Aorta (tissue), 5 donors: ENCODE data around the gene SMIM3. TPM values are rescaled to one million over a fixed set of nuclear protein-coding genes. Genes with fewer than 3 reads are reported as not detected.

Experiments used
- ATAC-seq: fragments of 200-7000 bp; cut with Tn5 transposase; one replicate; pipeline ENCODE4 v1.9.1; 2022; ENCODE audit warnings: moderate library complexity; ENCODE audit not compliant: low FRiP score
- DNase-seq, 2 donors: peaks; one replicate each; pipeline ENCODE4 v3.0.0-alpha.2; 2020
- H3K27ac ChIP-seq, 2 donors: one replicate each; pipeline ENCODE4 v1.5.1; 2013; ENCODE audit warnings: low read length in 2 of 2, mild to moderate bottlenecking in 2 of 2, moderate library complexity in 2 of 2, control low read depth in 1 of 2, inconsistent platforms in 1 of 2, low read depth in 1 of 2
- H3K27me3 ChIP-seq, 2 donors: one replicate each; pipeline ENCODE4 v1.6.1; 2013; ENCODE audit warnings: control low read depth in 1 of 2, low read length in 1 of 2, mild to moderate bottlenecking in 1 of 2, moderate library complexity in 1 of 2; ENCODE audit not compliant: insufficient read depth in 2 of 2, control insufficient read depth in 1 of 2
- H3K36me3 ChIP-seq, 2 donors: one replicate each; pipeline ENCODE4 v1.6.1; 2013; ENCODE audit warnings: control low read depth in 1 of 2, low read length in 1 of 2, mild to moderate bottlenecking in 1 of 2; ENCODE audit not compliant: insufficient read depth in 2 of 2, control insufficient read depth in 1 of 2
- H3K4me1 ChIP-seq, 2 donors: one replicate each; pipeline ENCODE4 v1.6.1; 2013; ENCODE audit warnings: low read length in 2 of 2, control low read depth in 1 of 2, mild to moderate bottlenecking in 1 of 2, moderate library complexity in 1 of 2; ENCODE audit not compliant: insufficient read depth in 2 of 2, control insufficient read depth in 1 of 2
- H3K4me3 ChIP-seq, 2 donors: one replicate each; pipeline ENCODE4 v1.5.1; 2013; ENCODE audit warnings: low read length in 2 of 2, control low read depth in 1 of 2, mild to moderate bottlenecking in 1 of 2
- H3K9me3 ChIP-seq: one replicate; pipeline ENCODE4 v1.6.1; 2013; ENCODE audit warnings: mild to moderate bottlenecking, low read length; ENCODE audit not compliant: control insufficient read depth
- WGBS, 2 donors: extraction: QIAGEN DNeasy Blood & Tissue Kit; methylation state at CpG; one replicate each; pipeline ENCODE4 v1.1.7; 2013; 5-methylcytosine and 5-hydroxymethylcytosine counted together
- intact Hi-C, 2 donors: fragments of 100-400 bp; cut with DNase I; formaldehyde crosslinking; loops; one replicate each; pipeline versions ENCODE4 v1.14.2 to v1.15.0; 2022
- polyA plus RNA-seq, 2 donors: library from polyadenylated mRNA; stranded (reverse); fragments of 200-250 nt; gene quantifications; one replicate each; pipeline ENCODE4 v1.2.3, GENCODE V29; 2013
- total RNA-seq, 2 donors: library from RNA; stranded (reverse); fragmentation: NEBNext Ultra II Directional; extraction: Animal tissue kit (Norgen Biotek cat#: 25700); gene quantifications; one replicate each; pipeline ENCODE4 v1.2.1, GENCODE V29; 2021
- donor health status: healthy with polysubstance abuse.
- donor health status: Bipolar disorder and iron deficiency.
- donor health status: DM: no; HTN: no; CAD: no.
- donor health status: DM: no; HTN: no; CAD: no.
- donor health status: DM: yes; HTN: yes; CAD: no.

SMIM3 gene
- total and polyA plus RNA-seq, 4 donors, result 33.7 to 47.6 (median 41.8) TPM

- intact Hi-C loops, result loop anchor here in 1 of 2 donors (2.0 to 5.0 kb wide), 2 partner anchors 19 to 75 kb away; partner anchors contain the start of genes DCTN4 and RBM22
- peaks cover 3% of the 10 kb centered on the region in 2 donors for H3K4me1 ChIP-seq
- peak overlapping the region; percentile 80 to 90 for H3K27ac ChIP-seq
- H3K27me3 ChIP-seq, result no peaks in the 10 kb centered on the region
- WGBS, 2 donors, result 55 to 60% methylated on average over 3 of the region's 3 CpGs
- DNase-seq, result no peak
- ATAC-seq, result no peak
- H3K4me3 ChIP-seq, result no peak overlapping the region
- no peaks in the 10 kb centered on the region for H3K36me3 ChIP-seq
- H3K9me3 ChIP-seq, result no peaks in the 10 kb centered on the region
Observed at GRCh38 chr5:150777685-150778084, 872 bp upstream of the SMIM3 start.

- DNase-seq (no peak), ATAC-seq (peak; percentile 1)
- Histone ChIP-seq H3K9me3 (no peaks in the 10 kb centered on the region), H3K4me3 (peak overlapping the region; percentile 46 to 96), H3K4me1 (peaks cover 4 to 7% of the 10 kb centered on the region in 2 donors), H3K27me3 (no peaks in the 10 kb centered on the region), H3K36me3 (no peaks in the 10 kb centered on the region), H3K27ac (peak overlapping the region; percentile 80 to 90)
- 5 to 8% methylated on average over 7 of the region's 7 CpGs for WGBS, 2 donors
- intact Hi-C loops, result loop anchor here in 1 of 2 donors (2.0 to 5.0 kb wide), 2 partner anchors 19 to 76 kb away; partner anchors contain the start of genes DCTN4 and RBM22
Observed at GRCh38 chr5:150778088-150778516, 455 bp upstream of the SMIM3 start.

- ATAC-seq (no peak), DNase-seq (no peak)
- no peaks in the 10 kb centered on the region for H3K36me3 ChIP-seq
- peak overlapping the region; percentile 46 to 96 for H3K4me3 ChIP-seq
- H3K9me3 ChIP-seq, result no peaks in the 10 kb centered on the region
- peak overlapping the region; percentile 80 to 90 for H3K27ac ChIP-seq
- intact Hi-C loops, result loop anchor here in 1 of 2 donors (2.0 to 5.0 kb wide), 2 partner anchors 21 to 77 kb away; partner anchors contain the start of genes DCTN4 and RBM22
- no peaks in the 10 kb centered on the region for H3K27me3 ChIP-seq
- H3K4me1 ChIP-seq, result peaks cover 6 to 10% of the 10 kb centered on the region in 2 donors
- 32 to 33% methylated on average over 13 of the region's 13 CpGs for WGBS, 2 donors
Observed at GRCh38 chr5:150779397-150780186, 1.0 kb downstream of the SMIM3 start.

- peaks cover 6 to 10% of the 10 kb centered on the region in 2 donors for H3K4me1 ChIP-seq
- 61 to 72% methylated on average over 6 of the region's 6 CpGs for WGBS, 2 donors
- DNase-seq (no peak), ATAC-seq (no peak)
- no peaks in the 10 kb centered on the region for H3K27me3 ChIP-seq
- H3K9me3 ChIP-seq, result no peaks in the 10 kb centered on the region
- no peak overlapping the region for H3K4me3 ChIP-seq
- intact Hi-C loops, result no loop called here
- H3K27ac ChIP-seq, result peak overlapping the region; percentile 75 to 90
- no peaks in the 10 kb centered on the region for H3K36me3 ChIP-seq
Observed at GRCh38 chr5:150780187-150780692, 1.7 kb downstream of the SMIM3 start.

GRCh38 chr5:150780816-150781221, 2.3 kb downstream of the SMIM3 start:
- DNase-seq (no peak), ATAC-seq (no peak)
- Histone ChIP-seq H3K4me1 (peaks cover 6 to 10% of the 10 kb centered on the region in 2 donors), H3K4me3 (no peak overlapping the region), H3K27ac (peak overlapping the region; percentile 59 to 75), H3K36me3 (no peaks in the 10 kb centered on the region), H3K9me3 (no peaks in the 10 kb centered on the region), H3K27me3 (no peaks in the 10 kb centered on the region)
- intact Hi-C loops, result no loop called here
- WGBS, 2 donors, result 86 to 90% methylated on average over 5 of the region's 5 CpGs

GRCh38 chr5:150781706-150782614, 3.4 kb downstream of the SMIM3 start:
- Histone ChIP-seq H3K4me1 (peaks cover 6 to 10% of the 10 kb centered on the region in 2 donors), H3K27me3 (no peaks in the 10 kb centered on the region), H3K4me3 (no peak overlapping the region), H3K9me3 (no peaks in the 10 kb centered on the region), H3K36me3 (no peaks in the 10 kb centered on the region), H3K27ac (peak overlapping the region; percentile 85 to 90)
- WGBS, 2 donors, result 12% methylated on average over 10 of the region's 10 CpGs
- ATAC-seq (peak; percentile 78), DNase-seq (peak; percentile 88 to 90)
- intact Hi-C loops, result no loop called here

GRCh38 chr5:150782850-150783249, 4.3 kb downstream of the SMIM3 start:
- H3K27ac ChIP-seq, result peak overlapping the region; percentile 90 to 94
- no peaks in the 10 kb centered on the region for H3K36me3 ChIP-seq
- no peaks in the 10 kb centered on the region for H3K9me3 ChIP-seq
- 20 to 22% methylated on average over 3 of the region's 3 CpGs for WGBS, 2 donors
- no peaks in the 10 kb centered on the region for H3K27me3 ChIP-seq
- no peak overlapping the region for H3K4me3 ChIP-seq
- peaks cover 6 to 10% of the 10 kb centered on the region in 2 donors for H3K4me1 ChIP-seq
- intact Hi-C loops, result no loop called here
- DNase-seq (no peak), ATAC-seq (no peak)

GRCh38 chr5:150783422-150783928, 4.9 kb downstream of the SMIM3 start:
- Histone ChIP-seq H3K27ac (peak overlapping the region; percentile 90 to 94), H3K4me3 (no peak overlapping the region), H3K36me3 (no peaks in the 10 kb centered on the region), H3K9me3 (no peaks in the 10 kb centered on the region), H3K4me1 (peaks cover 6 to 10% of the 10 kb centered on the region in 2 donors), H3K27me3 (no peaks in the 10 kb centered on the region)
- peak in 1 of 2 donors; percentile 83 for DNase-seq
- intact Hi-C loops, result no loop called here
- 2% methylated on average over 7 of the region's 7 CpGs for WGBS, 2 donors
- peak; percentile 64 for ATAC-seq
